ENCODE results near the gene CLPSL1. TPM values are rescaled to one million over a fixed set of nuclear protein-coding genes. Genes with fewer than 3 reads are reported as not detected.

CLPSL1 gene
- total and polyA plus RNA-seq, 2 of the 13 experiments (the other 11 are each of a cell fraction or from before 2014, with no cell fraction given), result not detected

- peak; percentile 100 for TF ChIP-seq ZSCAN9 (CRISPR knock-in tag; IDR thresholded peaks at IDR 0.05; ENCODE audit: borderline replicate concordance)
- TF ChIP-seq ARID4A (CRISPR knock-in tag; IDR thresholded peaks at IDR 0.05; ENCODE audit: borderline replicate concordance), result peak; percentile 96
- TF ChIP-seq ZKSCAN8 (CRISPR knock-in tag; IDR thresholded peaks at IDR 0.05; ENCODE audit: borderline replicate concordance), result peak; percentile 90
- peak; percentile 100 for TF ChIP-seq AHR (CRISPR knock-in tag; IDR thresholded peaks at IDR 0.05)
- TF ChIP-seq ZKSCAN1 (IDR thresholded peaks at IDR 0.05; ENCODE audit: low read length), result no peak
- TF ChIP-seq ZBTB37 (CRISPR knock-in tag; IDR thresholded peaks at IDR 0.05), result no peak
- TF ChIP-seq ZNF17 (CRISPR knock-in tag; IDR thresholded peaks at IDR 0.05), result peak; percentile 95
- TF ChIP-seq CBFB (CRISPR knock-in tag; IDR thresholded peaks at IDR 0.05), result peak; percentile 90
- TF ChIP-seq JUN (CRISPR knock-in tag; IDR thresholded peaks at IDR 0.05), result 0 out of 2 replicates have a peak, but pooled peaks have one; percentile 52
- TF ChIP-seq PBX2 (CRISPR knock-in tag; IDR thresholded peaks at IDR 0.05), result no peak
- peak; percentile 97; the same call in 1 of the 2 replicates for TF ChIP-seq ZNF510 (CRISPR knock-in tag; IDR thresholded peaks at IDR 0.05; ENCODE audit: low read depth)
- no peak for TF ChIP-seq MAX (IDR thresholded peaks at IDR 0.05)
- TF ChIP-seq HOXA9 (CRISPR knock-in tag; IDR thresholded peaks at IDR 0.05; ENCODE audit: borderline replicate concordance), result peak; percentile 98
- peak; percentile 83 for TF ChIP-seq PITX1 (CRISPR knock-in tag; IDR thresholded peaks at IDR 0.05)
- peak; percentile 98 for TF ChIP-seq KDM3A (CRISPR knock-in tag; IDR thresholded peaks at IDR 0.05; ENCODE audit: low read depth)
- TF ChIP-seq RAD21 (CRISPR knock-in tag; IDR thresholded peaks at IDR 0.05), result no peak
- TF ChIP-seq PRPF4 (IDR thresholded peaks at IDR 0.05; ENCODE audit: low read depth, low read length, poor library complexity, severe bottlenecking), result no peak
- TF ChIP-seq SMAD9 (CRISPR knock-in tag; IDR thresholded peaks at IDR 0.05), result peak; percentile 98; the same call in 1 of the 2 replicates
- TF ChIP-seq HNRNPUL1 (IDR thresholded peaks at IDR 0.05; ENCODE audit: low read depth, low read length), result no peak
- peak; percentile 100 for TF ChIP-seq ZNF607 (CRISPR knock-in tag; IDR thresholded peaks at IDR 0.05; ENCODE audit: borderline replicate concordance)
- peak; percentile 96 for TF ChIP-seq RFXAP (CRISPR knock-in tag; IDR thresholded peaks at IDR 0.05; ENCODE audit: borderline replicate concordance)
These were observed 24.3 kb downstream of the CLPSL1 start, which contains the start of gene LHFPL5 (continued) for GRCh38 chr6:35804996-35805736.
